K562 (cell line): ENCODE measurements around the gene PTGIS.

ENCODE experiments used
- CBX3 ChIP-seq, 2 experiments: IDR thresholded peaks; 1 replicate in 1 of 2; 2 replicates in 1 of 2; pipeline ENCODE4 v1.6.1; 2012; ENCODE audit warnings: inconsistent platforms in 2 of 2, low read length in 2 of 2, borderline replicate concordance in 1 of 2, control low read depth in 1 of 2
- FOXA3 ChIP-seq, 2 experiments: fragments of 450-650 bp in 1 of 2; sonication (generic) in 1 of 2; formaldehyde crosslinking; IDR thresholded peaks in 1 of 2; conservative IDR thresholded peaks in 1 of 2; 2 replicates each; pipeline versions ENCODE4 v1.4.0 to v1.8.0; 2020 to 2022; ENCODE audit warnings: mild to moderate bottlenecking in 2 of 2, missing genetic modification reagents in 1 of 2
- GABPA ChIP-seq: fragments of 200-800 bp; sonication (Bioruptor generic); conservative IDR thresholded peaks from 2 replicates; pipeline ENCODE4 v1.6.1; 2016; ENCODE audit warnings: low read depth, missing genetic modification characterization, missing compliant biosample characterization
- HINFP ChIP-seq: fragments of 450-650 bp; conservative IDR thresholded peaks from 2 replicates; pipeline ENCODE4 v1.6.1; 2016; ENCODE audit warnings: missing genetic modification characterization, low read depth, mild to moderate bottlenecking, control low read depth, missing compliant biosample characterization
- SMAD3 ChIP-seq: fragments of 450-650 bp; formaldehyde crosslinking; conservative IDR thresholded peaks from 2 replicates; pipeline ENCODE4 v1.4.0; 2020; ENCODE audit warnings: mild to moderate bottlenecking
- TF ChIP-seq, protein P1 (sequence below), 3 experiments: IDR thresholded peaks in 2 of 3; conservative IDR thresholded peaks in 1 of 3; 2 replicates each; pipeline ENCODE4 v1.5.1; 2011 to 2012; ENCODE audit warnings: low read length in 3 of 3, mild to moderate bottlenecking in 3 of 3, control low read depth in 2 of 3, improper control_type of control experiment in 1 of 3, inconsistent platforms in 1 of 3, low read depth in 1 of 3, mixed read lengths in 1 of 3, moderate library complexity in 1 of 3; ENCODE audit not compliant: insufficient read depth in 2 of 3

DNA sequence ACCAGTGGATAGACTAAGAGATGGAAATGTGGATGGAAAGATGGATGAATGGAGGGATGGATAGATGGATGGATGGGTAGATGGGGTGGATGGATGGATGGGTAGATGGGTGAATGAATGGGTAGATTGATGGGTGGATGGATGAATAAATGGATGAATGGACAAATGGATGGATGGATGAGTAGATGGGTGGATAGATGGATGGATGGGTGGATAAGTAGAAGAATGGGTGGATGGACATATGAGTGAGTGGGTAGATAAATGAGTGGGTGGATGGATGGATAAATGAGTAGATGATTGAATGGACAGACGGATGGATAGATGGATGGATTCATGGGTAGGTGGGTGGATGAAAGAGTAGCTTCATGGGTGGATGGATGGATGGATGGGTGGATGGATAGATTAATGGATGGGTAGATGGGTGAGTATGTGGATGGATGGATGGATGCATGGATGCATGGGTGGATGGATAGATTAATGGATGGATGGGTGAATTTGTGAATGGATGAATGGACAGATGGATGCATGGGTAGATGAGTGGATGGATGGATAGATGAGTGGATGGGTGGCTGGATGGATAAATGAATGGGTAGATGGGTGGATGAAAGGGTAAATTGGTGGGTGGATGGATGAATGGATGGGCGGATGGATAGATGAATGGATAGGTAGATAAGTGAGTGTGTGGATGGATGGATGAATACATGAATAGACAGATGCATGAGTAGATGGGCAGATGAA, 56.0 kb downstream of the PTGIS start:
- TF ChIP-seq SMAD3 (CRISPR knock-in tag), result no peak
- no peak for TF ChIP-seq GABPA (tag)
- no peak for TF ChIP-seq FOXA3 (CRISPR knock-in tag; conservative IDR thresholded peaks at IDR 0.05 in 1 of 2, IDR thresholded peaks at IDR 0.05 in 1 of 2)
- TF ChIP-seq, protein P1, sequence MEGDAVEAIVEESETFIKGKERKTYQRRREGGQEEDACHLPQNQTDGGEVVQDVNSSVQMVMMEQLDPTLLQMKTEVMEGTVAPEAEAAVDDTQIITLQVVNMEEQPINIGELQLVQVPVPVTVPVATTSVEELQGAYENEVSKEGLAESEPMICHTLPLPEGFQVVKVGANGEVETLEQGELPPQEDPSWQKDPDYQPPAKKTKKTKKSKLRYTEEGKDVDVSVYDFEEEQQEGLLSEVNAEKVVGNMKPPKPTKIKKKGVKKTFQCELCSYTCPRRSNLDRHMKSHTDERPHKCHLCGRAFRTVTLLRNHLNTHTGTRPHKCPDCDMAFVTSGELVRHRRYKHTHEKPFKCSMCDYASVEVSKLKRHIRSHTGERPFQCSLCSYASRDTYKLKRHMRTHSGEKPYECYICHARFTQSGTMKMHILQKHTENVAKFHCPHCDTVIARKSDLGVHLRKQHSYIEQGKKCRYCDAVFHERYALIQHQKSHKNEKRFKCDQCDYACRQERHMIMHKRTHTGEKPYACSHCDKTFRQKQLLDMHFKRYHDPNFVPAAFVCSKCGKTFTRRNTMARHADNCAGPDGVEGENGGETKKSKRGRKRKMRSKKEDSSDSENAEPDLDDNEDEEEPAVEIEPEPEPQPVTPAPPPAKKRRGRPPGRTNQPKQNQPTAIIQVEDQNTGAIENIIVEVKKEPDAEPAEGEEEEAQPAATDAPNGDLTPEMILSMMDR (IDR thresholded peaks at IDR 0.05 in 2 of 3, conservative IDR thresholded peaks at IDR 0.05 in 1 of 3; ENCODE audit: insufficient read depth in 2 of 3, low read depth in 1 of 3, low read length in 3 of 3), result no peak
- TF ChIP-seq CBX3 (IDR thresholded peaks at IDR 0.05; ENCODE audit: borderline replicate concordance in 1 of 2, low read length in 2 of 2), result no peak
- no peak for TF ChIP-seq HINFP (tag)
